Measurements from ENCODE around the gene CDX1.
A peak's percentile ranks its signal among the peaks of the same experiment; 100 is the strongest.

Gene CDX1

GRCh38 chr5:150208187-150209098 lies 41.9 kb downstream of the CDX1 start:
- DNase-seq (ENCODE audit: low spot score): no peak

GRCh38 chr5:150209099-150209635 lies 42.6 kb downstream of the CDX1 start:
- no peak for DNase-seq (ENCODE audit: low spot score)

- no peak for DNase-seq (ENCODE audit: low spot score)
Measured at GRCh38 chr5:150210644-150211043, 44.1 kb downstream of the CDX1 start.

- DNase-seq (ENCODE audit: low spot score): no peak
Measured at GRCh38 chr5:150211156-150212030, 44.8 kb downstream of the CDX1 start.

- no peak for DNase-seq (ENCODE audit: low spot score)
Measured at GRCh38 chr5:150213530-150213929, 47.0 kb downstream of the CDX1 start.

GRCh38 chr5:150214289-150214688 lies 47.7 kb downstream of the CDX1 start:
- DNase-seq (ENCODE audit: low spot score): no peak

GRCh38 chr5:150215979-150216944 lies 49.7 kb downstream of the CDX1 start:
- no peak for DNase-seq (ENCODE audit: low spot score)

- DNase-seq (ENCODE audit: low spot score): no peak
Measured at GRCh38 chr5:150217038-150217437, 50.5 kb downstream of the CDX1 start.

- DNase-seq (ENCODE audit: low spot score): peak; percentile 76
Measured at GRCh38 chr5:150217873-150218692, 51.5 kb downstream of the CDX1 start.

- no peak for DNase-seq (ENCODE audit: low spot score)
Measured at GRCh38 chr5:150218693-150219035, 52.1 kb downstream of the CDX1 start.

- no peak for DNase-seq (ENCODE audit: low spot score)
Measured at GRCh38 chr5:150219142-150219541, 52.6 kb downstream of the CDX1 start.

- no peak for DNase-seq (ENCODE audit: low spot score)
Measured at GRCh38 chr5:150219861-150220260, 53.3 kb downstream of the CDX1 start.

GRCh38 chr5:150221471-150221870 lies 54.9 kb downstream of the CDX1 start:
- no peak for DNase-seq (ENCODE audit: low spot score)

GRCh38 chr5:150222906-150223305 lies 56.3 kb downstream of the CDX1 start:
- no peak for DNase-seq (ENCODE audit: low spot score)

- no peak for DNase-seq (ENCODE audit: low spot score)
Measured at GRCh38 chr5:150223474-150223873, 56.9 kb downstream of the CDX1 start.

GRCh38 chr5:150224483-150225027 lies 58.0 kb downstream of the CDX1 start:
- DNase-seq (ENCODE audit: low spot score): no peak

GRCh38 chr5:150227036-150227435 lies 60.5 kb downstream of the CDX1 start:
- no peak for DNase-seq (ENCODE audit: low spot score)

- no peak for DNase-seq (ENCODE audit: low spot score)
Measured at GRCh38 chr5:150227606-150228273, 61.2 kb downstream of the CDX1 start.

GRCh38 chr5:150229571-150229970 lies 63.0 kb downstream of the CDX1 start:
- no peak for DNase-seq (ENCODE audit: low spot score)

- DNase-seq (ENCODE audit: low spot score): no peak
Measured at GRCh38 chr5:150230842-150231241, 64.3 kb downstream of the CDX1 start.

Data from CD4-positive, alpha-beta T cell treated with Interleukin-2 at 100 ng/mL for 4 hours (primary cell).